NCI-H2227 (cell line): ENCODE measurements around the gene CDA.

Experiments
- DNase-seq: peaks from one replicate; lab custom pipeline; 2025; ENCODE audit not compliant: unreplicated experiment; lab: John Stamatoyannopoulos, UW

CDA gene

GRCh38 chr1:20648438-20648837 is 59.5 kb downstream of the CDA start:
- DNase-seq: no peak

GRCh38 chr1:20648946-20649345 is 60.0 kb downstream of the CDA start:
- no peak for DNase-seq

- DNase-seq: no peak
Measured at GRCh38 chr1:20652300-20652699, 63.4 kb downstream of the CDA start.

- no peak for DNase-seq
Measured at GRCh38 chr1:20654104-20654690, 65.3 kb downstream of the CDA start.

GRCh38 chr1:20657024-20657423 is 68.1 kb downstream of the CDA start:
- no peak for DNase-seq

- DNase-seq: no peak
Measured at GRCh38 chr1:20658166-20658915, 69.4 kb downstream of the CDA start.

- no peak for DNase-seq
Measured at GRCh38 chr1:20660363-20660762, 71.5 kb downstream of the CDA start.

GRCh38 chr1:20660847-20661206 is 71.9 kb downstream of the CDA start:
- no peak for DNase-seq

GRCh38 chr1:20661207-20662109 is 72.6 kb downstream of the CDA start, which contains the start of gene DDOST:
Gene DDOST (minus strand): TSS chr1:20661369. CDS start chr1:20661350, 19 bp downstream.
- peak; percentile 99 for DNase-seq

GRCh38 chr1:20662110-20662475 is 73.2 kb downstream of the CDA start:
- no peak for DNase-seq

GRCh38 chr1:20663365-20663764 is 74.5 kb downstream of the CDA start:
- DNase-seq: no peak

GRCh38 chr1:20663969-20664715 is 75.2 kb downstream of the CDA start:
- DNase-seq: no peak

GRCh38 chr1:20665726-20666125 is 76.8 kb downstream of the CDA start:
- no peak for DNase-seq

- no peak for DNase-seq
Measured at GRCh38 chr1:20666146-20666545, 77.2 kb downstream of the CDA start.

GRCh38 chr1:20666804-20667203 is 77.9 kb downstream of the CDA start:
- no peak for DNase-seq
